ENCODE results near the gene THADA. TPM values are rescaled to one million over a fixed set of nuclear protein-coding genes. Genes with fewer than 3 reads are reported as not detected.
"Not testable (repeated sequence)": the region's sequence is repeated elsewhere in the genome, so short reads cannot be mapped to it uniquely, and the experiment has no call there.

THADA gene
- polyA plus RNA-seq, 1 experiment: 21.6 TPM

DNA sequence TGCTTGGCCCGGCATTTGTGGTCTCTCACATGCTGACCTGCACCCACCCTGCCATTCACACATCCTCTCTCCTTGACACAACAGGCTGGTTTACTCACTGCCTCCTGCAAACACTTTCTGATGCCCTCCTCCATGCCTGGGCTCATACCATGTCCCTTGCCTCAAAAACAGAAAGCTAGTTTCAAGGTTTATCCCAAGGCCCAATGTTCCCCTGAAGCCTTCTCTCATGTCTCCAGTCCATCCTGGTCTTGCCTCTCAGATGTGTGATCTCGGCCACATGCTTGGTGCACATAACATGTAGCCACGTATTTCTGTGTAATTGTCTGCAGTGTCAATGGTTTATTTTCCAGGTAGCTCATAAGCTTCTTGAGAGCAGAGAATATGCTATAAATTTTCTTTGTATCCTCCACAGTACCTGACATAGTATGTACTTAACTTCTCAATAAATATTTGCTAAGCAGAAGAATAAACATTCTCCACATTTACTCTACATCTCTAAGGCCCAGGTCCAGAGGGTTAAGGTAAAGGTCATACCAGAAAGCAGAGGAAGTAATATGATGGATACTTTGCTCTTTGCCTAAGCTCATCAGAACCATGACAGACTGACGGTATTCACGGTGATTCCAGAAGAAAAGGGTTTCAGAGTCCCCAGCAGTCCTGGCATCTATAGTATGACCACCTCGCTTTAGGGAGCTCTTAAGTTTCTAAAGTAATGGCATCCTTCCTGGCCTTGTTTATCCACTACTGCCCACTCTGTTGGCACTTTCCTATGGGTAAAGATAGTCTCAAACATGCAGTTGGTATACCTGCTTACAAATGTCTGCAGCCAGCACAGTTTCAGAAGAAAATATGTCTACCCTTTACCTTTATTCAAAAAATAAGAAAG, 206.0 kb downstream of the THADA start:
- CTCF ChIA-PET: interaction anchor here (1.0 to 1.3 kb wide), 2 partner anchors 9 to 16 kb away, joined by 3 read pairs; no protein-coding TSS in a partner anchor
- H3K4me3 ChIP-seq (ENCODE audit: low read depth, low read length): no peak overlapping the region
- POLR2A ChIA-PET: no interaction called here
- no peaks in the 10 kb centered on the region for H3K27me3 ChIP-seq (ENCODE audit: control insufficient read depth, insufficient read depth, low read length)
- no peaks in the 10 kb centered on the region for H3K36me3 ChIP-seq (ENCODE audit: control insufficient read depth, insufficient read depth, low read length)
- no peak for DNase-seq (ENCODE audit: low read depth)
- no peak for TF ChIP-seq CTCF (IDR thresholded peaks at IDR 0.05; ENCODE audit: insufficient read depth, low read depth, low read length)

DNA sequence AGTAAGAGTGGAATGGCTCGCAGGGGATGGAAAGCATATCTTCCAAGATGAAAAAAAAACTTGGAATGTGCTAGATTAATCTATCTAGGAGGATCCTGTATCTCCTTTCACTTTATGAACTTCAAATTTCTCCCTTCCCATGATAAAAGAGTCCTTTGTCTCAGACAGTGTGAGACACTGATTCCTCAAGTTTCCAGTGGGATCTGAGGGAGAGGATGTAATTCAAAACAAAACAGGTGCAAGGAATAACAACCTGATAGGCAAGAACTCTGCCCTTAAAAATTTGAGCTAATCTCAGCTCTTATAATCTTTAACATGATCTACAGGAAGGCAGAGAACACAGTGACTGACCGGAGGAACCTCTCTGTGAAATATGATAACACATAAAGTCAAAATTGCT, 207.5 kb downstream of the THADA start:
- Histone ChIP-seq H3K27me3 (ENCODE audit: control insufficient read depth, insufficient read depth, low read length) (no peaks in the 10 kb centered on the region), H3K36me3 (ENCODE audit: control insufficient read depth, insufficient read depth, low read length) (no peaks in the 10 kb centered on the region), H3K4me3 (ENCODE audit: low read depth, low read length) (no peak overlapping the region)
- no peak for DNase-seq (ENCODE audit: low read depth)
- POLR2A ChIA-PET: no interaction called here
- CTCF ChIA-PET: interaction anchor here (0.8 kb wide), 1 partner anchor 152 kb away, joined by 3 read pairs; no protein-coding TSS in a partner anchor
- no peak for TF ChIP-seq CTCF (IDR thresholded peaks at IDR 0.05; ENCODE audit: insufficient read depth, low read depth, low read length)

GRCh38 chr2:43387092-43388062, 208.5 kb downstream of the THADA start:
- Histone ChIP-seq H3K4me3 (ENCODE audit: low read depth, low read length) (no peak overlapping the region), H3K36me3 (ENCODE audit: control insufficient read depth, insufficient read depth, low read length) (no peaks in the 10 kb centered on the region), H3K27me3 (ENCODE audit: control insufficient read depth, insufficient read depth, low read length) (no peaks in the 10 kb centered on the region)
- CTCF ChIA-PET: interaction anchor here (0.8 to 0.9 kb wide), 2 partner anchors 19 to 153 kb away, joined by 3 to 4 read pairs; no protein-coding TSS in a partner anchor
- POLR2A ChIA-PET: no interaction called here
- no peak for TF ChIP-seq CTCF (IDR thresholded peaks at IDR 0.05; ENCODE audit: insufficient read depth, low read depth, low read length)
- no peak for DNase-seq (ENCODE audit: low read depth)

DNA sequence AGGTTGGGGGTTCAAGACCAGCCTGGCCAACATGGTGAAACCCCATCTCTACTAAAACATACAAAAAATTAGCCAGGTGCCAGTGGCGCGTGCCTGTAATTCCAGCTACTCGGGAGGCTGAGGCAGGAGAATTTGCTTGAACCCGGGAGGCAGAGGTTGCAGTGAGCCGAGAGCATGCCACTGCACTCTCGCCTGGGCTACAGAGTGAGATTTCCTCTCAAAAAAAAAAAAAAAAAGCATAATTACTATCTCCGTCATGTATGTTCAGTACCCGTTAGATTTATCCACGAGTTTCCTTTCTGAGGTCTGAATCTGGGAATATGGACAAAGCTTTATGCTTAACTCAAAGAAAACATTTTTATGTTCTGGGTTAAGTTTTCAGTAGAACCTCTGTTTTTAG, 209.2 kb downstream of the THADA start:
- H3K36me3 ChIP-seq (ENCODE audit: control insufficient read depth, insufficient read depth, low read length); H3K4me3 ChIP-seq (ENCODE audit: low read depth, low read length); POLR2A ChIA-PET; DNase-seq (ENCODE audit: low read depth); H3K27me3 ChIP-seq (ENCODE audit: control insufficient read depth, insufficient read depth, low read length): not testable (repeated sequence)
- CTCF ChIA-PET: interaction anchor here (0.9 kb wide), 1 partner anchor 18 kb away, joined by 4 read pairs; no protein-coding TSS in a partner anchor

GRCh38 chr2:43384143-43384542, 211.7 kb downstream of the THADA start:
- DNase-seq (ENCODE audit: low read depth): no peak
- CTCF ChIA-PET: no interaction called here
- H3K36me3 ChIP-seq (ENCODE audit: control insufficient read depth, insufficient read depth, low read length): no peaks in the 10 kb centered on the region
- no peak overlapping the region for H3K4me3 ChIP-seq (ENCODE audit: low read depth, low read length)
- POLR2A ChIA-PET: no interaction called here
- TF ChIP-seq CTCF (IDR thresholded peaks at IDR 0.05; ENCODE audit: insufficient read depth, low read depth, low read length): no peak
- no peaks in the 10 kb centered on the region for H3K27me3 ChIP-seq (ENCODE audit: control insufficient read depth, insufficient read depth, low read length)

All from BJ (cell line).